Hypothalamus (tissue), 51 donors: Measurements from ENCODE around the gene THSD4.
"Not testable (repeated sequence)": the region's sequence is repeated elsewhere in the genome, so short reads cannot be mapped to it uniquely, and the experiment has no call there.

Source experiments
- DNase-seq, 51 donors: peaks; one replicate each; lab custom pipeline; 2025; lab: John Stamatoyannopoulos, UW

The THSD4 gene

DNA sequence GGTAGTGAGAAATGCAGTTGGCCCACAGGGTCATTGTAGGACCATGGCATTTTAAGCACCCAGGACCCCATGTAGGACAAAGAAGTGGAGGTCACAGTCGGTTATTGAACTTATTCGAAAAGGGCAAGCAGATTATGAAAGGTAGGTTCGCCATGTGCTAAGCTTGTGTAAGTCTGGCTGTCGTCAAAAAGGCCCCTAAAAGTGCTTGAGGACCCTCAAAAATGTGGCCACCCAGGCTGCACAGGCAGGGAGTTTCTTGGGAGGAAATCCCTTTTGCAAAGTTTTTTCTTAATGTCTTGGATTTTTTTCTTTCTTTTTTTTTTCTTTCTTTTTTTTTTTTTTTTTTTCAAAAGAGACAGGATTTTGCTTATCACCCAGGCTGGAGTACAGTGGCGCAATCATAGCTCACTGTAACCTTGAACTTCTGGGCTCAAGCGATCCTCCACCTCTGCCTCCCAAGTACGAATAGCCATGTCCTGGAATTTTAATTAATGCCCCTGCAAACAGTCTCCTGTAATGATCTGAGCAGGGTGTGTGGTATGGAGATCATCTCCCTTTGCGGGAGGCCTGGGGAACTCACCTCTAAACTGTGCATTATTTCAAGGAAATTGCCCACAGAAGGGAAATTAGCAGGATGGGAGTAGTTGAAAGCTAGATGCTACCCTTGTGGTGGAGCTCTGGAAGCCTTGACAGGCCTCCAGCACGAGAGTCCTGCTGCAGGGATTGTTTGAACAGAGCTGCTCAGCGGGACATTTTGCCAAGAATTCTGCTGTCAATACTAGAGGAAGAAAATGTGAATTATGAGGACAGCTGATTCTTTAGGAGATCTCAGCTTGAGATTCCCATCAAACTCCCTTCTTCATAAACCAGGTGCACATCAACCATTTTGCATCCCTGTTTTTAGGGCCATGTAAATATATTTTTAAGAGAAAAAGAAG is 28.4 kb downstream of the THSD4 start:
- no peak for DNase-seq

DNA sequence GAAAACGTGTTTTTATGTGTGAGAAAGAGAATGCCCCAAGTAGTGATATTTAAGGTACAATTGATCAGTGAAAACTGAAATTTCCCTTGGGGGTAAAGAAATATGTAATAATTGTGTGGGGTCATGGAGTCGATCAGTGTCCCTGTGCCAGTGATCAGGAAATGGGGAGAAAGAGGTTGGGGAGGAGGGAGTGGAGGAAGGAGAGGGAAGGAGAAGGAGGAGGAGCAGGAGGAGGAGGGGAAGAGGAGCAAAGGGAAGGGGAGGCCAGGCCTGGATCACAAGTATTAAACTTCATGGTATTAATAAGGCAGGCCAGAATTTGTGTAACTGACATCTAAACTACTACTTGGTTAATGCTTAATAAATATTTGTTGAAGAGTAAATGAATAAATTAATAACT is 30.4 kb downstream of the THSD4 start:
- no peak for DNase-seq

DNA sequence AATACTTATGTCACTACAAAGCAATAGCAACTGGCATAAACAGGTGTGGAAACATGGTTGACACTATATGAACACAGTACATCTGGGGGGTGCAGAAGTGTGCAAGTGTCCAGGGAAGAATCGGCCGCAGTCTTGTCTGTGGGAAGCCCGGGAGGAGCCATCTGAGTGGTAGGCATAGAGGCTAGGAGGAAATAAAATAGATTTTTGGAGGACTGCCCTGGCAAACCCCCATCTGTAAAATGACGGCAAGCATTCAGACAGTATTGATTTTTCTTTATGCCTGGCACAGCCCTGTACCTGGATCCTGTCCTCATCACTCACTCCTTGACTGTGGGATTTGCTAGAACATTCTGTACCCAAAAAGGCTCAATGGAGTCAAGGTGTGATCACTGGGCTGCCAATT is 31.3 kb downstream of the THSD4 start:
- no peak for DNase-seq

DNA sequence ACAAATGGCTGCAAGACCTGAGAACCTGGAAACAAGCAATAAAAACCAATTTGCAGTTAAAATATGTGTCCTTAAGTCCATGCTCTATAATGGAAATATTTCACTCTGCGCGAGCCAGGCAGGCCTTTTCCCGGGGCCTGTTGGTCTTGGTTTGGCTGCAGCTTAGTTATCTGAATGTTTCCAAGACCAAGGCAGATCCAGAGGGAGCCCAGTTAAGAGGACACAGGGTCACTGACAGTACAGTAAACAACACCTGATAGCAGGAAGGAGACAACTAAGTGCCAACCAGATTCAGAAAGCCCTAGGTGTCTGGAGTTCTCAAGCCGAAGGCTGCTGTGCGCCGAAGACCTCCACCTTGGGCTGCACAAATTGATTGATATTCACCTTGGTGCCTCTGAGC is 32.8 kb downstream of the THSD4 start:
- no peak for DNase-seq

DNA sequence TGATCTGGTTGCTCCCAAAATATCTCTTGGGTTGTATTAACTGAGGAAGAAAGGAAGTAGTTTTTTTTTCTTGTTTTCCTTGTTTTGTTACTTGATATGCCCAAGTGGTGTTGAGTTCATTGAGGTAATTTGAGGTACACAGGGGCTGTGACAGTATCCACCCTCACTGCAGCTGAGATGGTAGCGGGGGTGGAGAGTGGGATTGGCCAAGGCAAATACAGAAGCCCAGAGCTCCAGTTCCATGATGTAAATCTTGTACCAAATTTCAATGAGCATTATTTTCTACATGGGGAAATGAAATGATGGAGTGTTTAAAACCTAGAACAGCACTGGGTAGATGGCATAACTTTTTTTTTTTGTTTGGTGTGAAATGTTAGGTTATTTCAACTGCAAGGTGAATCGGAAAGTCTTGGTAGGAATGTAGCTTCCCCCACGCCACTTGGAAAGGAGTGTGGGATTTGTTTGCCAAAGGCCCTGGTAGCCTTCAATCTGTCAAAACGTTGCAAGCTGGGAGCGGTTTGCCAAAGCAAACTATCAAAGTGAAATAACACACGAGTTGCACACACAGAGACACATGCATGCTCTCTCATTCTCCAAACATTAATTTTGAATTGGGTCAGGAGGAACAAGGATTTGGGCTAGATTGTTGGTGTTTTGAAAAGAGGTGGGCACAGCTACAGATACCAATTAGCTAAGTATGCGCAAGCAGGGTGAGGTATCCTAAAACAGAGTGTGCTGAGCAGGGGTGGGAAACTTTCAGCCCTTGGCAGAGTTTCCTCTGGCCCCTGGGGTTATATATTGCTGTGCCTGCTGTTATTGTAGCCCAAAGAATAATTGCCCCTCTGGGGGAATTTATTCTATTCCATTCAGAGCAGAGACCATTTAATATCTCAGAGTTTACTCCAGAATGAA is 34.6 kb downstream of the THSD4 start:
- no peak for DNase-seq

DNA sequence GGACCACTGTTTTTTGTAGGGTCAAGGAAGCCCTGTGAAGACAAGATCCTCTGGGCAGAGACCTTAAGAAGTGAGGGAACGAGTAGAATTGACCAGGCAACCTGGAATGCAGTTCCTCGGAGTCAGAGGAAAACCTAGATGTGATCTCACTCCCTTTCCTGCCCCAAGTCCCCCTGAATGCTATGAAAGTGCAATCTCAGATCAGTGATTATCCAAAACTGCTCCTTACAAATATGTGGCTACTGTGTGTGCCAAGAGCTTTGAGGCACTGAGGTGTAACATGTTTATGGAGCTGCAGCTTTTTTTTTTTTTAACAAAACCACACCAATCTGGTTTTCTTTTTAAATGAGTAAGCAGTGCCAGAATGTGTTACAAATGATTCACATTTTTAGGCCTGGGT is 35.8 kb downstream of the THSD4 start:
- DNase-seq, result no peak

DNA sequence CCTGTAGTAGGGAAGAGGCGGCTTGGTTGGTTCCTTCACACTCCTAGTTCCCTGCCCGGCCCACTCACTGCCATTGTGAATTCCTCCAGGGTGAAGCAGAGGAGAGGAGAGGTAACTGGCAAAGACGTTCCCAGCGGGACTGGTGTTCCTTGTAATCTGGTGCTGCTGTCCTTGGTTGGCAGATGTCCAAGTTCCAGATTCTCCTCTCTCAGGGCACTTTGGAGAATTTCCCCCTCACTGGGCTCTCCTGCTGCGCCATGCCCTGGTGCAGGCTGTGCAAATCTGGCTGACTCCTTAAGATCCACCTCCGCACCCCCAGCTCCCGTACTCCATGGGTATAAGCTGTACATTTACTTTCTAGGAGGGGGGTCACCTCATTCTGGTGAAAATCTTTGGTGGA is 37.3 kb downstream of the THSD4 start:
- DNase-seq, result no peak

DNA sequence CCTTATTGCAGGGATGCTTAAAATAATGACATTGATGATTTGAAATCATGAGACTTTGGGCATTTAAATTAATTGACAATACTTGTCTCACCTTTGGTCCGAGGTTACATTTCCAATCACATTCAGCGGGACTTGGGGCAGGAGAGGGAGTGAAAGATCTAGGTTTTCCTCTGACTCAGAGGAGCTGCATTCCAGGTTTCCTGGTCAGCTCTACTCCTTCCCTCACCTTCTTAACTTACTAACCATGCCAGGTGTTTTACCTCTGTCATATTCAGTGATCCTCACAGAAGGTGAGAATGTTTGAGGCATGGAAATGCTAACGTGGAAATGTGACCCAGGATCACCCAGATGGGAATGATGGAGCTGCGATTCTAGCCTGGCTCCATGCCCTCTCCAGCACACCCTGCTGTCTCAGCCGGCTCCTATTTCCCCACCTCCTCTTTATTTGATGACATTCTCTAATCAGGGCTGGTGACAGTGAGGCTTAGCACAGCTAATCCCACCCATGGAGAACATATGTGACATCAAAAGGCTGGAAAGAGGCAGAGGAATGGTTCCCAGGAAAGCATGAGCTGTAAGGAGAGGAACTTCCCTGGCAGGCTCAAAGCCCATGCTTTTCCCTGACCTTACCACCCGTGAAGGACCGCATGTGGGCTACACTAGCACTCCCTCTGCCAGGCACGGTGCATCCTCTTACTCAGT is 38.7 kb downstream of the THSD4 start:
- no peak for DNase-seq

DNA sequence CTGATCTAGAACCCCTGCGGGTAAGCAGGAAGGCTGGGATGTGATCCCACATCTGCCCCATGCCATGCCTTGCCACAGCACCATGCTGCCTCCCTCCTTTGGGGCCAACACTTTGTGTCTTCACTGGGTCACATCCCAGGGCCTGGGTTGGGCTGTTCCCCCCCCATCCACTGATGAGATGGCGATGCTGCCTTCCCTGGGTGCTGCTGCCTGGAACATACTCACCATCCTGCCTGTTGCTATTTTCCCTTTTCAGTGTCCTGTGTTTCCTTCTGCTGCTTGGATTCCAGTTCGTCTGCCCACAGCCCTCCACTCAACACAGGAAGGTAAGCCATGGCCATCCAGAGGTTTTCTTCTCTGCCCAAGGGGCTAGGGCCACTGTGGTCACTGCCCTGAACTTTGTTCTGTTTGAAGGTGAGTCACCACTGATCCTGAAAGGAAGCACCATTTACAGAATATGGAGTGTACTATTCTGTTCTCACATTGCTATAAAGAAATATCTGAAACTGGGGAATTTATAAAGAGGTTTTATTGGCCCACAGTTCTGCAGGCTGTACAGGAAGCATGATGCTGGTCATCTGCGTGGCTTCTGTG is 39.4 kb downstream of the THSD4 start:
- no peak for DNase-seq

DNA sequence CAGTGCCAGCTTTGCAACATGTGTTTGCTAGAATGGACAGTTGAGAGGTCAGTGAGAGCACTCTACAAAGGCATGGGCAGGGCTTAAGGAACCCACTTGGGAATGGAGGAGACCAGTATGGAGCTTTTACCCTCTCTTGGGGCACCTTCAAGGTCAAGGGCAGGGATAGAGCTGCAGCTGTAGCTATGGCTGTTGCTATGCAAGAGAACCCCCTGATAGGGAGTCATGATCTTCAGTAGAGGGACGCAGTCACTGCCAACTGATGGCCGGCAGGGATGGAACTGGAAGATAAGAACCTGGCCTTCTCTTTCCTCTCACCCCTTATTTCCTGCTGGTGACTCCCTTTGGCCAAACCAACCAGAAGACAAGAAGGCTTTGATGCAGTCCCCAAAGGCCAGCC is 40.3 kb downstream of the THSD4 start:
- DNase-seq, result no peak

DNA sequence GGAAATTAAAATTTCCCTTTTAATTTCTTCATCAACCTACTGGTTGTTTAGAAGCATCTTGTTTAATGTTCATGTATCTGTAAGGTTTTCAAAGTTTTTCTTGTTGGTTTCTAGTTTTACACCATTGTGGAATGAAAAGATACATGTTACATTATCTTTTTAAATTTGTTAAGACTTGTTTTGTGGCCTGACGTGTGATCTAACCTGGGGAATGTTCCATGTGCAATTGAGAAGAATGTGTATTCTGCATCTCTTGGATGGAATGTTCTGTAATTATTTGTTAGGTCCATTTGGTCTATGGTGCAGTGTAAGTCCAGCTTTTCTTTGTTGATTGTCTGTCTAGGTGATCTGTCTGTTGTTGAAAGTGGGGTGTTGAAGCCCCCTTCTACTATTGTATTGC is 45.7 kb downstream of the THSD4 start:
- no peak for DNase-seq

DNA sequence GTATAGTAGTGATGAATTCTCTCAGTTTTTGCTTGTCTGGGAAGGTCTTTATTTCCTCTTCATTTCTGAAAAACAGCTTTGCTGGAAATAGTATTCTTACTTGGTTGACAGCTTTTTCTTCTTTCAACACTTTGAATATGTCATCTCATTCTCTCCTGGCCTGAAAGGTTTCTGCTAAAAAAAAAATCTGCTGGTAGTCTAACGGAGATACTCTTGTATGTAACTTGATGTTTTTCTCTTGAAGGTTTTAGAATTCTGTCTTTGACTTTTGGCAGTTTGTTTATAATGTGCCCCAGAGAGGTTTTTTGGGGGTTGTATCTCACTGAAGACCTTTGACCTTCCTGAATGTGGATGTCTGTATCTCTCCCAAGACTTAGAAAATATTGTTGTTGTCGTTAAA is 47.0 kb downstream of the THSD4 start:
- DNase-seq, result no peak

DNA sequence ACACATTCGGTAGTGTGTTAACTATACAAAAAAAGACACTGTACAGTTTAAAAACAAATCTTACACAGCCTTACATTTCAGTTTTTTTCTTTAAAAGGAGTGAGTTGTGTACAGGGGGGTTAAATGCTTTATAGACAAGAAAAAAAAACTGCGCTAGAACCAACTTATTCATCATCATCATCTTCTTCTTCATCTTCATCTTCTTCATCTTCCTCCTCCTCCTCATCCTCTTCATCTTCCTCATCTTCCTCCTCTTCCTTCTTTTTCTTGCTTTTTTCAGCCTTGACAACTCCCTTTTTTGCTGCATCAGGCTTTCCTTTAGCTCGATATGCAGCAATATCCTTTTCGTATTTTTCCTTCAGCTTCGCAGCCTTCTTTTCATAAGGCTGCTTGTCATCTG is 49.3 kb downstream of the THSD4 start:
- not testable (repeated sequence) for DNase-seq

DNA sequence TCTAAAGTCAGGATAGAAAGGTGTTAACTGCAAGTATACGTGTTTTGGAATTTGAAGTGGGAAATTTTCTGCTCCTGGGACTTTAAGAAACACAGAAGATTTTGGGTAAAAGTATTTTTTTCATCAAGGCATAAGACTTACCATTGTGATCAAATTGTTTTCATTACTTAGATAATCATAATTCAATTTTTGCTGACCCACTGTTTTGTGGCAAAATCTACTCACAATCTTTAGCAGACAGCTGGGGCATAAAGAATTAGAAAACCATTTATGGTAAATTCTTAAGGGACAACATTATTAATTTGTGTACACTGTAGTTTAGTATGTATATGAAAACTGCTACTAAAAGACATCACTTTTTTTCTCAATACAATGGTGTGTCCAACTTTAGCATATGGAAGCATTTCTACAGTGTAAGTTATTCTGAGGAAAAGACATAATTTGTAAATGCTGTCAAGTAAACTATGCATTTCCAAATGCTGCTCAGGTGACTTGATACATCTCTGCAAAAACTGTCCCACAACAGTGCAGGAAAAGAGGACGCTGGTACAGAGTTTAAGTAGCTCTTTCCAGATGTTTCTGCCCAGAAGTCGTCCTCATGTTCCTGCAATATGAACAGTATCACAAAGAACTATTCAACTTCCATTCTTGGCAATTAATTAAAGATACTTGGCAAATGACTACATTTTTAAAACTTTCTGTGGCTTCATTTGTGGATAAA is 52.3 kb downstream of the THSD4 start:
- DNase-seq, result no peak

DNA sequence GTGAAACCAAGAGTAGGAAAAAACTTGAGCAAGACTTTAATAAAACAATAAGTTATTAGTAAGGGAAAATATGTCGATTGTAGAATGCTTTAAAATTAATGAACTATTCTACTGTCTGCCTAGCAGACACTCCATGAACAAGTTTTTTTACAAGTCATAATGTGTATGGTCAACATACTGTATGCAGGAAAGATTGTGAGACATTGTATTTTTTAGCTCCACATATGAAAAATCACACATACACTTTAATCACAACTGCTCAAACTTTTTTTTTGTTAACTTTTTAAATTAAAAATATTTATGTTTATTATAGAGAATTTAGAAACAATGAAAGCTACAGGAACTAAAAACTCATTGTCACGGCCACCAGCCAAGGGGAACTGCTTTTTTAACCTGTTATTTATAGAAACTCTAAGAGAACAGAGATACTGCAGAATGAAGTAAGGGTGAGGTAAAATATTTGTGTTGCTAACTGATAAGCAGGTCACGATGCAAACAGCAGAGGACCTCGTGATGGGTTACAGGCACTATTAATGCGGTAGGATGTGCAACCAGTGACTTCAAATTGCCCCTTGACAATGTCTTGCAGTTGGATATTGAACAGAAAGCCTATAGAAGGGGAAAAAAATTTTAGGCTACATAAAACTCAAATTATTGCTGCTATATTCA is 53.0 kb downstream of the THSD4 start:
- no peak for DNase-seq

DNA sequence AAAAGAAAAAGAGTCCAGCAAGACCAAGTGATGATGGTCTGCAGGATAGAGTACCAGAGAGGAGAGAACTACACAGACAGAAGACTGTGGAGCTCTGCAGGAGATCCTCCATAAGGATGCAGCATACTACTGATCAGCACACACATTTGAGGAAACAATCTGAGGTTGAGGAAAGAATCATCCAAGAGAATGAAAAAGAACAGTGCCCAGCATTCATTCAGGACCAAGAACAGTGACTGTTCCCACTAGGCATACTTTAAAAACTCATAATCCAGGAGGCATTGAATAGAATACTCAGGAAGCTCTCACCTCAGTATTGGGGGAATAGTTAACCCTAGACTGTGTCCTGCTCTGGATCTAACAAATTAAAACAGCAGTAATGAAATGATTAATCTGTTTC is 54.9 kb downstream of the THSD4 start:
- DNase-seq, result no peak

DNA sequence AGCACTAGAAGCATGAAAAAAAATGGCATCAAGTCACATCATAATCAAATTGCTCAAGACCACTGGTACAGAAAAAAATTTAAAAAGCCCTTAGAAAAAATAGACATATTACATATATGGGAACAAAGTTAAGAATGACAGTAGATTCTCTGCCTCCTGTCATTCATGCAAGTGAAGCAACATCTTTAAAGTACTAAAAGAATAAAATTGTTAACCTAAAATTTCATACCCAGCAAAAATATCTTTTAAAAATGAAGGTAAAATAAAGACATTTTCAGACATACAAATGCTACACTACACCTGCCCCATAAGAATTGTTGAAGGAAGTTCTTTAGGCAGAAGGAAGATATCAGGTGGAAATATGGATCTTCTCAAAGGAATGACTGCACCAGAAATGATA is 55.9 kb downstream of the THSD4 start:
- DNase-seq, result no peak

DNA sequence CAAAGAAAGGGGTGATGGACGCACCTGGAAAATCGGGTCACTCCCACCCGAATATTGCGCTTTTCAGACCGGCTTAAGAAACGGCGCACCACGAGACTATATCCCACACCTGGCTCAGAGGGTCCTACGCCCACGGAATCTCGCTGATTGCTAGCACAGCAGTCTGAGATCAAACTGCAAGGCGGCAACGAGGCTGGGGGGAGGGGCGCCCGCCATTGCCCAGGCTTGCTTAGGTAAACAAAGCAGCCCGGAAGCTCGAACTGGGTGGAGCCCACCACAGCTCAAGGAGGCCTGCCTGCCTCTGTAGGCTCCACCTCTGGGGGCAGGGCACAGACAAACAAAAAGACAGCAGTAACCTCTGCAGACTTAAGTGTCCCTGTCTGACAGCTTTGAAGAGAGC is 59.1 kb downstream of the THSD4 start:
- not testable (repeated sequence) for DNase-seq
